Measurements from ENCODE around the gene TSPYL2.
A peak's percentile ranks its signal among the peaks of the same experiment; 100 is the strongest.

The TSPYL2 gene

GRCh38 chrX:53065104-53065503, 17.1 kb upstream of the TSPYL2 start:
- no peak for DNase-seq
- Mint-ChIP-seq H3K36me3 (ENCODE audit: low read depth) (peaks cover 14% of the 10 kb centered on the region), H3K4me1 (no peaks in the 10 kb centered on the region), H3K4me3 (no peak overlapping the region), H3K27me3 (ENCODE audit: low read depth, poor library complexity) (peaks cover 2% of the 10 kb centered on the region), H3K27ac (no peak overlapping the region), H3K9me3 (peaks cover 34% of the 10 kb centered on the region)
- TF ChIP-seq, protein P1, sequence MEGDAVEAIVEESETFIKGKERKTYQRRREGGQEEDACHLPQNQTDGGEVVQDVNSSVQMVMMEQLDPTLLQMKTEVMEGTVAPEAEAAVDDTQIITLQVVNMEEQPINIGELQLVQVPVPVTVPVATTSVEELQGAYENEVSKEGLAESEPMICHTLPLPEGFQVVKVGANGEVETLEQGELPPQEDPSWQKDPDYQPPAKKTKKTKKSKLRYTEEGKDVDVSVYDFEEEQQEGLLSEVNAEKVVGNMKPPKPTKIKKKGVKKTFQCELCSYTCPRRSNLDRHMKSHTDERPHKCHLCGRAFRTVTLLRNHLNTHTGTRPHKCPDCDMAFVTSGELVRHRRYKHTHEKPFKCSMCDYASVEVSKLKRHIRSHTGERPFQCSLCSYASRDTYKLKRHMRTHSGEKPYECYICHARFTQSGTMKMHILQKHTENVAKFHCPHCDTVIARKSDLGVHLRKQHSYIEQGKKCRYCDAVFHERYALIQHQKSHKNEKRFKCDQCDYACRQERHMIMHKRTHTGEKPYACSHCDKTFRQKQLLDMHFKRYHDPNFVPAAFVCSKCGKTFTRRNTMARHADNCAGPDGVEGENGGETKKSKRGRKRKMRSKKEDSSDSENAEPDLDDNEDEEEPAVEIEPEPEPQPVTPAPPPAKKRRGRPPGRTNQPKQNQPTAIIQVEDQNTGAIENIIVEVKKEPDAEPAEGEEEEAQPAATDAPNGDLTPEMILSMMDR (IDR thresholded peaks at IDR 0.05): no peak

DNA sequence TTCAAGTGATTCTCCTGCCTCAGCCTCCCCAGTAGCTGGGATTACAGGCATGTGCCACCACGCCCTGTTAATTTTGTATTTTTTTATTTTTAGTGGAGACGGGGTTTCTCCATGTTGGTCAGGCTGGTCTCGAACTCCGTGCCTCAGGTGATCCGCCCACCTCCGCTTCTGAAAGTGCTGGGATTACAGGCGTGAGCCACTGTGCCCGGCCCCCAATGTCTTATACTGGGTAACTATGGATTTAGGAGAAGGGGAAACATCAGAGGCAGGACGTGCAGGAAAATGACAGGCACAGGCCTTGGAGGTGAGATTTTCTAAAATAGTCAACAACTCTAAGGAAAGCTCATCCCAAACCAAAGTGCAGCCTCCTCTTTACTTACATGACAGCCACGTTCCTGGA, 11.1 kb upstream of the TSPYL2 start:
- peaks cover 50% of the 10 kb centered on the region for H3K9me3 Mint-ChIP-seq
- H3K27me3 Mint-ChIP-seq (ENCODE audit: low read depth, poor library complexity): peaks cover 3% of the 10 kb centered on the region
- TF ChIP-seq, protein P1 (IDR thresholded peaks at IDR 0.05): no peak
- H3K4me3 Mint-ChIP-seq: no peak overlapping the region
- no peak overlapping the region for H3K27ac Mint-ChIP-seq
- peaks cover 4% of the 10 kb centered on the region for H3K36me3 Mint-ChIP-seq (ENCODE audit: low read depth)
- peaks cover 19% of the 10 kb centered on the region for H3K4me1 Mint-ChIP-seq
- no peak for DNase-seq

DNA sequence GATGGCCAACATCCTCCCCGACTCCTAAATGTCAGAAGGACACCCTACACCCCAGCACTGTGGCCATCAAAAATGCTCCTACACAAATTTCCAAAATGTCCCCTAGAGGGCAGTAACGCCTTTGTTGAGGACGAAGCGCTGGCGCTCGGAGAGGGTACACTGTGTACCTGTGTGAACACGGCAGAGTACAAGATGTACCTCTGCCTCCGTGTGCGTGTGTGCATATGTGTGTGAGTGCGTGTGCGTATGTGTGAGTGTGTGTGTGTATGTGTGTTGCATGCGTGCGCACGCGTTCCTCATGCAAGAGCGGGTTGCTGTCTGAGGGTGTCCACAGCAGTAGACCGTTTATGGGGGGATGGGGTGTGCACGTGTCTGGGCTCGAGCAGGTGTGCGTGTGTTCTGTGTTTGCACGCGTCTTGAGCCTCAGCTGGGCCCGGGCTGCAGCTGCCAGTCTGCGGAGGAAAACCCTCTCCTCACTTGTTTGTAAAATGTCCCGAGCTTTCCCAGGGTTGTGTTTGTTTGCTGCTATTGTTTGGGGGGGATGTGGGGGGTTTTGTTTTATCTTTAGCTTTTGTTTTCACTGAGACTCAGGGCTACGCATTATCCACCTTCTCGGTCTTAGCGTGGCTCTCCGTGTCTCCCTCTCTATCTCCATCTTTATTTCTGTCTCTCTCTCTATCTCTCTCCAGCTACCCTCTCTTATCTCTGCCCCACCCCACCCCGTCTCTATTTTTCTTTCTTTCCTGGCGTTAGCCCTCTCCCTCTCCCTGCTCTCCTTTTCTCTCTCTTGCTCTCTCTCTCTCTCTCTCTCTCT, 10.4 kb upstream of the TSPYL2 start:
- peak; percentile 52 for DNase-seq
- peaks cover 54% of the 10 kb centered on the region for H3K9me3 Mint-ChIP-seq
- H3K36me3 Mint-ChIP-seq (ENCODE audit: low read depth): peaks cover 6% of the 10 kb centered on the region
- H3K27me3 Mint-ChIP-seq (ENCODE audit: low read depth, poor library complexity): peaks cover 3% of the 10 kb centered on the region
- peaks cover 19% of the 10 kb centered on the region for H3K4me1 Mint-ChIP-seq
- TF ChIP-seq, protein P1 (IDR thresholded peaks at IDR 0.05): peak; percentile 54
- H3K27ac Mint-ChIP-seq: no peak overlapping the region
- peak overlapping the region; percentile 81 for H3K4me3 Mint-ChIP-seq

DNA sequence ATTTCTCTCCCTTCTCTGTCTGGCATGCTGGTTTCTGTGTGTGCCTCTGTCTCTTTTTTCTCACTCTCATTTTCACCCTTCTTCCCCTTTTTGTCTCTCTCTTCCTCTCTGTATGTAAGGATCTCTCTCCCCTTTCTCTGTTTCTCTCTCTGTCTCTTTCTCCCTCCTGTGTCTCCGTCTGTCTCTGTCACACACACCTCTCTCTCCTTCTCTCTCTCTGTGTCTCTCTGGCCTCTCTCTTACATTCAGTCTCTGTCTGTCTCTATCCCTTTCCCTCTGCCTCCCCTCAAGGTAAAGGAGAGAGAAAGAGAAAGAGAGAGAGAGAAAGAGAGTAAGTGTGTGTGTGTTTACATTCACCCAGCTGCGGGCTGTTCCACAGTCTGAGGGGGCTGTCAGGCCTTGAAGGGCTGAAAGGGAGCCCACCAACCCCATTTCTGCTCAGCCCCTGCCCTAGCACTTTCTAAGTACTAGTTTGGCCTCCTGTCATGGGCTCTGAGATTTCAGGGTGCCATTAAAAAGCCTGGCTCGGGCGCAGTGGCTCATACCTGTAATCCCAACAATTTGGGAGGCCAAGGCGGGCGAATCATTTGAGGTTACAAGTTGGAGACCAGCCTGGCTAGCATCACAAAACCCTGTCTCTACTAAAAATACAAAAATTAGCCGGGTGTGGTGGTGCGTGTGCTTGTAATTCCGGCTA, 9.6 kb upstream of the TSPYL2 start:
- TF ChIP-seq, protein P1 (IDR thresholded peaks at IDR 0.05): no peak
- H3K4me1 Mint-ChIP-seq: peaks cover 19% of the 10 kb centered on the region
- no peak for DNase-seq
- peak overlapping the region; percentile 81 for H3K4me3 Mint-ChIP-seq
- peaks cover 8% of the 10 kb centered on the region for H3K36me3 Mint-ChIP-seq (ENCODE audit: low read depth)
- peaks cover 53% of the 10 kb centered on the region for H3K9me3 Mint-ChIP-seq
- H3K27me3 Mint-ChIP-seq (ENCODE audit: low read depth, poor library complexity): peaks cover 3% of the 10 kb centered on the region
- no peak overlapping the region for H3K27ac Mint-ChIP-seq

DNA sequence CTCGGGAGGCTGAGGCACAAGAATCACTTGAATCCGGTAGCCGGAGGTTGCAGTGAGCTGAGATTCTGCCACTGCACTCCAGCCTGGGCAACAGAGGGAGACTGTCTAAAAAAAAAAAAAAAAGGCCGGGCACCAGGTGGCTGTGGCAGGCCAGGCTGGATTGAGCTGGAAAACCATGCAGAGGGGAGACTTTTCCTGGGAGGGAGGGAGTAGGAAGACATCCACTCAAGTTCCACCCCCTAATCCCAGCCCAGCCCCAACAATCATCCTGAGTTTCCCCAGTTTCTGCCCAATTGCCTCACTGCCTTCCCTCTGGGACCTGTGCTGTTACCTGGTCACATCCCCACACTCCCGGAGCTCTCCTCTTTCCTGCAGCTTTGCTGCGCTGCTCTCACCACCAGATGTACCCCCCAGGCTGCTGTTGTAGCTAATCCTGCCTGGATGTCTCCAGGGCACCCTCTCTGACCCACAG, 9.0 kb upstream of the TSPYL2 start:
- H3K9me3 Mint-ChIP-seq: peaks cover 53% of the 10 kb centered on the region
- peaks cover 23% of the 10 kb centered on the region for H3K4me1 Mint-ChIP-seq
- peaks cover 3% of the 10 kb centered on the region for H3K27me3 Mint-ChIP-seq (ENCODE audit: low read depth, poor library complexity)
- H3K27ac Mint-ChIP-seq: peak overlapping the region; percentile 96
- H3K36me3 Mint-ChIP-seq (ENCODE audit: low read depth): peaks cover 8% of the 10 kb centered on the region
- TF ChIP-seq, protein P1 (IDR thresholded peaks at IDR 0.05): no peak
- peak overlapping the region; percentile 39 for H3K4me3 Mint-ChIP-seq
- DNase-seq: no peak
